Neural crest cell (in vitro differentiated cells): ENCODE data around the gene ALX3. TPM values are rescaled to one million over a fixed set of nuclear protein-coding genes. Genes with fewer than 3 reads are reported as not detected.
A peak's percentile ranks its signal among the peaks of the same experiment; 100 is the strongest.

ENCODE experiments used
- DNase-seq: peaks from one replicate; pipeline ENCODE4 v3.0.0; 2021; ENCODE audit warnings: low read depth, mixed read lengths, low spot score
- H3K27ac Mint-ChIP-seq: one replicate; pipeline ENCODE4 v1.8.0; 2021; ENCODE audit warnings: mild to moderate bottlenecking, mixed read lengths; ENCODE audit not compliant: unreplicated experiment
- H3K27me3 Mint-ChIP-seq: 2 replicates; pipeline ENCODE4 v1.8.0; 2021; ENCODE audit warnings: low read depth, mild to moderate bottlenecking, mixed read lengths
- H3K36me3 Mint-ChIP-seq: 2 replicates; pipeline ENCODE4 v1.8.0; 2021; ENCODE audit warnings: low read depth, mild to moderate bottlenecking, mixed read lengths
- H3K4me1 Mint-ChIP-seq: 2 replicates; pipeline ENCODE4 v1.8.0; 2021; ENCODE audit warnings: mixed read lengths
- H3K4me3 Mint-ChIP-seq: one replicate; pipeline ENCODE4 v1.8.0; 2021; ENCODE audit warnings: mild to moderate bottlenecking, mixed read lengths
- H3K9me3 Mint-ChIP-seq: 2 replicates; pipeline ENCODE4 v1.8.0; 2021; ENCODE audit warnings: mixed read lengths
- total RNA-seq: library from RNA; stranded (reverse); gene quantifications from 2 replicates; pipeline ENCODE4 v1.2.1, GENCODE V29; 2021
- TF ChIP-seq, protein P1 (sequence below): fragments of 200-600 bp; sonication (generic); conservative IDR thresholded peaks from 2 replicates; pipeline ENCODE4 v1.5.0; 2021; ENCODE audit warnings: antibody characterized with exemption, mild to moderate bottlenecking

The ALX3 gene
- total RNA-seq, 1 donor from 2014 or later, result 0.21 TPM

DNA sequence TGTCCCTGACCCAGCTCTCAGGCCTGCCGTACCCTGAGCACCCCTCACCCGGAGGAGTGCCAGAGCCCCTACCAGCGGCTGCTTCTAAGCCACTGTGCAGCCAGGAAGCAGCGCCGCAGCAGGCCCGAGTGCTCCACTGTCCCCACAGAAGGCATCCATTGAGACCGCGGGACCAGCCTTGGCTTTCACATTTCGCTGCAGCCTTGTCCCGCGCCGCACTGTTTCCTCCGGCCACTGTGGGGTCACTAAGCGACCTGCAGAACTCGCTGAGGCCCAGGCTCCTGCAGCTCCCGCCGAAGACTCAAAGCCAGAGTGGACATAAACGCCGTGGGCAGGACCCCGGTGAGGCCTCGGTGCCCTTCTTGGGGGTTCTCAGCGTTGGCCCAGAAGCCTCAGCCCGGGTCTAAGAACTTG, 3.0 kb downstream of the ALX3 start:
- H3K9me3 Mint-ChIP-seq, result no peaks in the 10 kb centered on the region
- H3K27ac Mint-ChIP-seq, result no peak overlapping the region
- no peak for DNase-seq
- peak overlapping the region; percentile 61 for H3K4me3 Mint-ChIP-seq
- peaks cover 5% of the 10 kb centered on the region for H3K4me1 Mint-ChIP-seq
- peaks cover 75% of the 10 kb centered on the region for H3K27me3 Mint-ChIP-seq
- TF ChIP-seq, protein P1, sequence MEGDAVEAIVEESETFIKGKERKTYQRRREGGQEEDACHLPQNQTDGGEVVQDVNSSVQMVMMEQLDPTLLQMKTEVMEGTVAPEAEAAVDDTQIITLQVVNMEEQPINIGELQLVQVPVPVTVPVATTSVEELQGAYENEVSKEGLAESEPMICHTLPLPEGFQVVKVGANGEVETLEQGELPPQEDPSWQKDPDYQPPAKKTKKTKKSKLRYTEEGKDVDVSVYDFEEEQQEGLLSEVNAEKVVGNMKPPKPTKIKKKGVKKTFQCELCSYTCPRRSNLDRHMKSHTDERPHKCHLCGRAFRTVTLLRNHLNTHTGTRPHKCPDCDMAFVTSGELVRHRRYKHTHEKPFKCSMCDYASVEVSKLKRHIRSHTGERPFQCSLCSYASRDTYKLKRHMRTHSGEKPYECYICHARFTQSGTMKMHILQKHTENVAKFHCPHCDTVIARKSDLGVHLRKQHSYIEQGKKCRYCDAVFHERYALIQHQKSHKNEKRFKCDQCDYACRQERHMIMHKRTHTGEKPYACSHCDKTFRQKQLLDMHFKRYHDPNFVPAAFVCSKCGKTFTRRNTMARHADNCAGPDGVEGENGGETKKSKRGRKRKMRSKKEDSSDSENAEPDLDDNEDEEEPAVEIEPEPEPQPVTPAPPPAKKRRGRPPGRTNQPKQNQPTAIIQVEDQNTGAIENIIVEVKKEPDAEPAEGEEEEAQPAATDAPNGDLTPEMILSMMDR, result no peak
- H3K36me3 Mint-ChIP-seq, result no peaks in the 10 kb centered on the region

DNA sequence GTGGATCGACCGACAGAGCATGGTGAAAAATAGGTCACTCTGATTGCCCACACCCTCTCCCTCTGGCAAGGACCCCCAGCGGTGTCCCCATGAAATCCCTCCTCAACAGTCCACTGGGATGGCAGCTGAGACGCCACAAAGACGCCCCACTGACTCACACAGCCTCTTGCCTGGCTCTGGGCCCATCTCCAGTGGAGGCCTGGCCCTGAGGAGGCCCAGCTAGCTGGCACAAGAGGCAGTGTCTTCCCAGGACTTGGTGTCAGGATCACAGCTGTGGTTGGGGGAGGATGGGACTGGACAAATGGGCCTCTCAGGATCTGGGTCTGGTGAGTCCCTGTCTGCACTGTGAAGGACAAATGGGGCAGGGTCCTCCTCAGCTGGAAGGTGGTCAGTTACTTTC, 4.6 kb downstream of the ALX3 start:
- Mint-ChIP-seq H3K9me3 (no peaks in the 10 kb centered on the region), H3K27ac (no peak overlapping the region), H3K36me3 (no peaks in the 10 kb centered on the region), H3K4me1 (peaks cover 5% of the 10 kb centered on the region), H3K4me3 (no peak overlapping the region), H3K27me3 (peaks cover 59% of the 10 kb centered on the region)
- no peak for DNase-seq
- TF ChIP-seq, protein P1, result no peak

DNA sequence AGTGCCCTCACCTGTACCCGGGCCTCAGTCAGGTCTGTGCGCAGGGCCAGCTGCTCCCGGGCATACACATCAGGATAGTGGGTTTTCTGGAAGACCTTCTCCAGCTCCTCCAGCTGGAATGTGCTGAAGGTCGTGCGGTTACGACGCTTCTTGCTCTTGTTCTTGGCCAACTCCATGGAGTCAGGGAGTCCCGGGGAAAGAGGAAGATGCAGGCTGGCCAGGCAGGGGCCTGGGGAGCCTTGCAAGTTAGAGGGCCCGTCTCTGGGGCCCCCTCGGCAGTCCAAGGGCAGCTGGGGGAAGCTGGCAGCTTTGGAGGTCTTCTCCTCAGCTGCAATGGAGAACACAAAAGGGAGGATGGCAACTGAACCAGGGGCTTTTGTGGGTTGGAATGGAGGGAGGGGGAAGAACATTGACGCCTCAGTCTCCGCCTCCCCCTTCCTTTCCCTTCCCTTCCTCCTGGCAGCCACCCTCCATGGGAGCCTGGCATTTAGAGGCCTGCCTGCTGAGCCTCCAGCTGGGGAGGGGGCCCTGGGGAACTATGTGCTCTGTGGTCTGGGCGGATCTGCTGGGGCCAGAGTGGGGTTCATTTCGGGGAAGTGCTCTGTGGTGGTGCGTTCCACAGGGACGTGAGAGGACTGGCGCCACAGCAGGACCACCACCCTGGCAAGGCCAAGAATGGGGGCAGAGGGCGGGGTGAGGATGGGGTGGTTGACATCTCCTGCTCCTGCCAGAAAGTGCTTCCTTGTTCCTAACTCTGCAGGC, 5.7 kb downstream of the ALX3 start:
- Mint-ChIP-seq H3K4me3 (no peak overlapping the region), H3K27me3 (peaks cover 52% of the 10 kb centered on the region), H3K9me3 (no peaks in the 10 kb centered on the region), H3K4me1 (peaks cover 5% of the 10 kb centered on the region), H3K27ac (peak overlapping the region; percentile 27), H3K36me3 (peaks cover 5% of the 10 kb centered on the region)
- no peak for DNase-seq
- TF ChIP-seq, protein P1, result no peak

DNA sequence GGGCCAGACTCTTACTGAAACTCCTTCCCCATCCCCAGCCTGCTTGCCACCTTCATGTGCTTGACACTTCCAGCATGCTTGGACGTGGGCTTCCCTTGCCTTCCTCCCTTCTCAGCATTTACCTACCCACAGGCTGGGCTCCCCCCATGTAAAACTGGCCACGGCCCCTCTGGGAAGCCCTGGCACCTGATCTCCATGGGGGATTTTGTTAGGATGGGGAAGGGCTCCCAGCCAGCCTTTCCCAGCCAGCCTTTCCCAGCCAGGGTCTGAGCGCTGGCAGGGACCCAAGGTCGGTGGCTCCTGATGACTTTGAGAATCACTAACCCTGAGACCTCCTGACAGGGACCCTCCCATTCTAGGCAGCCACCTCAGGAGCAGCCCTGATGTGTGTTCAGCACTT, 6.7 kb downstream of the ALX3 start:
- H3K27me3 Mint-ChIP-seq, result peaks cover 42% of the 10 kb centered on the region
- DNase-seq, result no peak
- TF ChIP-seq, protein P1, result no peak
- H3K9me3 Mint-ChIP-seq, result no peaks in the 10 kb centered on the region
- H3K27ac Mint-ChIP-seq, result no peak overlapping the region
- H3K4me3 Mint-ChIP-seq, result no peak overlapping the region
- H3K36me3 Mint-ChIP-seq, result peaks cover 5% of the 10 kb centered on the region
- peaks cover 5% of the 10 kb centered on the region for H3K4me1 Mint-ChIP-seq

DNA sequence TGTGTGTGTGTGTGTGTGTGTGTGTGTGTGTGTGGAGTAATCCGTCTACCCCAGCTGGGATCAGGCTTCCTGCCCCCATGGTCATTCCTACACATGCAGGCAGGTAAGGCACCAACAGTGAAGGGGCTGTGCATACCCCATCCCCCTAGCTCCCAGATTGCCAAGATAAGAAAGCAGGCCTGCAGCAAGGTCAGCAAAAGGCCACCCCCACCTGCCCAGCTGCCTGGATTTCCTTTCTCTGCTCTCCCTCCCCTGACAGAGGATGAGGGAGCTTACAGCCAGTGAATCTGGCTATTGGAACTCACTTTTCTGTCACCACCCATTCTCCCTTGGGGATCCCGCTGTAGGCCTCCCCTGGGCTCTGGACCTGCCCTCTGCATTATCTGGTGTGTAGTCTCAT, 7.9 kb downstream of the ALX3 start:
- Mint-ChIP-seq H3K4me3 (no peak overlapping the region), H3K9me3 (no peaks in the 10 kb centered on the region), H3K27me3 (peaks cover 31% of the 10 kb centered on the region), H3K27ac (no peak overlapping the region), H3K36me3 (peaks cover 8% of the 10 kb centered on the region), H3K4me1 (no peaks in the 10 kb centered on the region)
- no peak for DNase-seq
- TF ChIP-seq, protein P1, result no peak
